B cell (primary cell): ENCODE results near the gene LILRA6. TPM values are rescaled to one million over a fixed set of nuclear protein-coding genes. Genes with fewer than 3 reads are reported as not detected.

ENCODE experiments used
- ATAC-seq: fragments of 200-7000 bp; cut with Tn5 transposase; one replicate; pipeline ENCODE4 v1.10.0; 2021; ENCODE audit warnings: low read depth, mild to moderate bottlenecking, moderate number of reproducible peaks, moderate library complexity
- CTCF ChIA-PET: fragments of 350-600 bp; sonication (Branson Sonifier 250); formaldehyde crosslinking; loops from one replicate; lab custom pipeline; 2021; ENCODE audit warnings: antibody characterized with exemption, inconsistent platforms; lab: Charles Lee
- POLR2A ChIA-PET: fragments of 350-600 bp; sonication (Branson Sonifier 250); formaldehyde crosslinking; loops from one replicate; lab custom pipeline; 2021; ENCODE audit warnings: antibody characterized with exemption; lab: Charles Lee
- DNase-seq: peaks from one replicate; pipeline ENCODE4 v3.0.0; 2013
- H2AFZ ChIP-seq: 2 replicates; pipeline ENCODE4 v1.6.1; 2012; ENCODE audit warnings: mild to moderate bottlenecking, low read depth, low read length; ENCODE audit not compliant: insufficient read depth, poor library complexity, severe bottlenecking
- H3K27ac ChIP-seq, 2 donors: 1 replicate in 1 of 2; 2 replicates in 1 of 2; pipeline ENCODE4 v1.5.1; 2012 to 2013; ENCODE audit warnings: low read length in 2 of 2, mild to moderate bottlenecking in 2 of 2, moderate library complexity in 1 of 2
- H3K27me3 ChIP-seq, 4 experiments: fragments of 200-600 bp in 1 of 4; sonication (generic) in 1 of 4; replicated peaks in 1 of 4; 1 replicate in 2 of 4; 2 replicates in 2 of 4; pipeline versions ENCODE4 v1.6.1 to v1.7.0; 2013 to 2016; ENCODE audit warnings: low read length in 3 of 4, mild to moderate bottlenecking in 2 of 4, mixed read lengths in 1 of 4, moderate library complexity in 1 of 4; ENCODE audit not compliant: insufficient read depth in 4 of 4, control insufficient read depth in 3 of 4; ENCODE audit errors: control extremely low read depth in 1 of 4
- H3K36me3 ChIP-seq, 2 experiments: replicated peaks in 1 of 2; 1 replicate in 1 of 2; 2 replicates in 1 of 2; pipeline versions ENCODE4 v1.6.1 to v1.7.1; 2013; ENCODE audit warnings: low read length in 1 of 2; ENCODE audit not compliant: insufficient read depth in 2 of 2, control insufficient read depth in 1 of 2; ENCODE audit errors: control extremely low read depth in 1 of 2, extremely low read depth in 1 of 2
- H3K4me1 ChIP-seq, 2 donors: fragments of 200-600 bp in 1 of 2; sonication (generic) in 1 of 2; 1 replicate in 1 of 2; 2 replicates in 1 of 2; pipeline versions ENCODE4 v1.5.1 to v1.6.1; 2013 to 2017; ENCODE audit warnings: low read length in 2 of 2; ENCODE audit not compliant: control insufficient read depth in 2 of 2, insufficient read depth in 2 of 2
- H3K4me2 ChIP-seq: replicated peaks from 2 replicates; pipeline ENCODE3; 2012; ENCODE audit warnings: mild to moderate bottlenecking, low read depth, low read length; ENCODE audit not compliant: poor library complexity, severe bottlenecking
- H3K4me3 ChIP-seq, 5 experiments: fragments of 200-600 bp in 1 of 5; sonication (generic) in 1 of 5; 1 replicate in 3 of 5; 2 replicates in 2 of 5; pipeline versions ENCODE4 v1.5.1 to v1.7.0; 2011 to 2016; ENCODE audit warnings: low read length in 4 of 5, mild to moderate bottlenecking in 4 of 5, low read depth in 2 of 5, control low read depth in 1 of 5, moderate library complexity in 1 of 5; ENCODE audit not compliant: insufficient read depth in 1 of 5; ENCODE audit errors: control extremely low read depth in 1 of 5, extremely low read depth in 1 of 5
- H3K79me2 ChIP-seq: fragments of 200-600 bp; sonication (generic); one replicate; pipeline ENCODE4 v1.6.0; 2016; ENCODE audit warnings: low read length; ENCODE audit not compliant: control insufficient read depth, insufficient read depth
- H3K9ac ChIP-seq: fragments of 200-600 bp; sonication (generic); 2 replicates; pipeline ENCODE4 v1.6.1; 2017; ENCODE audit warnings: mild to moderate bottlenecking, low read length, moderate library complexity
- H3K9me3 ChIP-seq, 3 donors: one replicate each; pipeline versions ENCODE4 v1.6.1 to v1.7.1; 2013; ENCODE audit warnings: low read length in 2 of 3; ENCODE audit not compliant: control insufficient read depth in 2 of 3, insufficient read depth in 1 of 3; ENCODE audit errors: control extremely low read depth in 1 of 3
- H4K20me1 ChIP-seq: 2 replicates; pipeline ENCODE4 v1.6.0; 2012; ENCODE audit warnings: mild to moderate bottlenecking, low read length; ENCODE audit not compliant: insufficient read depth, control insufficient read depth, poor library complexity, severe bottlenecking
- H3K27ac Mint-ChIP-seq: one replicate; pipeline ENCODE4 v1.8.0; 2021; ENCODE audit warnings: mixed read lengths
- H3K27me3 Mint-ChIP-seq: one replicate; pipeline ENCODE4 v1.8.0; 2021; ENCODE audit warnings: mixed read lengths
- H3K4me1 Mint-ChIP-seq: one replicate; pipeline ENCODE4 v1.8.0; 2021; ENCODE audit warnings: mixed read lengths
- H3K4me3 Mint-ChIP-seq: one replicate; pipeline ENCODE4 v1.8.0; 2021; ENCODE audit warnings: mixed read lengths
- H3K9me3 Mint-ChIP-seq: one replicate; pipeline ENCODE4 v1.8.0; 2022; ENCODE audit warnings: mixed read lengths; ENCODE audit not compliant: insufficient read depth
- CTCF ChIP-seq: fragments of 200-600 bp; IDR thresholded peaks from one replicate; pipeline ENCODE4 v1.8.0; 2022; ENCODE audit warnings: antibody characterized with exemption, mild to moderate bottlenecking
- EZH2 ChIP-seq: IDR thresholded peaks from 2 replicates; pipeline ENCODE4 v1.6.1; 2012; ENCODE audit warnings: borderline replicate concordance, low read depth, mild to moderate bottlenecking, moderate library complexity, low read length; ENCODE audit not compliant: insufficient read depth, poor library complexity, severe bottlenecking
- WGBS: methylation state at CpG from one replicate; pipeline ENCODE4 v1.1.5; 2013; ENCODE audit warnings: missing lambda C conversion rate; ENCODE audit not compliant: insufficient coverage; 5-methylcytosine and 5-hydroxymethylcytosine counted together
- intact Hi-C: fragments of 100-400 bp; cut with micrococcal nuclease; formaldehyde crosslinking; loops from one replicate; pipeline ENCODE4 v1.10.0; 2022
- polyA plus RNA-seq: library from polyadenylated mRNA; depleted of rRNA; stranded (reverse); fragments of >200 nt; gene quantifications from 2 replicates; pipeline ENCODE4 v1.2.3, GENCODE V29; 2012
- total RNA-seq, 2 donors: library from RNA; stranded (reverse); fragments of 120-200 nt in 1 of 2; gene quantifications; 1 replicate in 1 of 2; 2 replicates in 1 of 2; pipeline versions ENCODE4 v1.2.3 to v1.2.4, GENCODE V29; 2013 to 2022

The LILRA6 gene
- total and polyA plus RNA-seq, 2 donors (not counting 1 experiment from before 2014, with no cell fraction given), result 0.66 TPM; not detected in 1

GRCh38 chr19:54199401-54199800 is 43.2 kb downstream of the LILRA6 start:
- no peaks in the 10 kb centered on the region for H3K9me3 ChIP-seq
- peaks cover 7 to 36% of the 10 kb centered on the region in 2 experiments for H3K36me3 ChIP-seq
- peaks cover 27 to 38% of the 10 kb centered on the region in 2 donors for H3K4me1 ChIP-seq
- H3K4me3 ChIP-seq, result no peak overlapping the region
- POLR2A ChIA-PET, result interaction anchor here (0.6 to 4.8 kb wide), 4 partner anchors 9 to 264 kb away, joined by 3 to 73 read pairs (median 4); partner anchors contain the start of genes LENG9, MBOAT7 and TSEN34
- 98% methylated on average over 7 of the region's 16 CpGs for WGBS
- DNase-seq (no peak), ATAC-seq (no peak)
- peaks cover 35% of the 10 kb centered on the region for H4K20me1 ChIP-seq
- no peak overlapping the region for H2AFZ ChIP-seq
- H3K27me3 Mint-ChIP-seq, result no peaks in the 10 kb centered on the region
- no peak overlapping the region for H3K27ac ChIP-seq
- intact Hi-C loops, result no loop called here
- no peak for TF ChIP-seq EZH2
- TF ChIP-seq CTCF, result no peak
- H3K79me2 ChIP-seq, result peaks cover 42% of the 10 kb centered on the region
- no peaks in the 10 kb centered on the region for H3K9me3 Mint-ChIP-seq
- no peaks in the 10 kb centered on the region for H3K27me3 ChIP-seq
- peak overlapping the region; percentile 80 for H3K4me3 Mint-ChIP-seq
- H3K27ac Mint-ChIP-seq, result peak overlapping the region; percentile 78
- no peak overlapping the region for H3K9ac ChIP-seq
- H3K4me2 ChIP-seq, result no peak overlapping the region
- CTCF ChIA-PET, result interaction anchor here (0.5 to 4.9 kb wide), 4 partner anchors 10 to 131 kb away, joined by 3 to 30 read pairs (median 4); partner anchors contain the start of genes MBOAT7 and TSEN34
- peaks cover 41% of the 10 kb centered on the region for H3K4me1 Mint-ChIP-seq

- DNase-seq (peak; percentile 4), ATAC-seq (no peak)
- Histone ChIP-seq H3K4me1 (peaks cover 9 to 17% of the 10 kb centered on the region in 2 donors), H2AFZ (no peak overlapping the region), H3K9ac (no peak overlapping the region), H3K27ac (no peak overlapping the region), H4K20me1 (peaks cover 13% of the 10 kb centered on the region), H3K9me3 (no peaks in the 10 kb centered on the region), H3K79me2 (peaks cover 32% of the 10 kb centered on the region), H3K36me3 (peaks cover 4 to 28% of the 10 kb centered on the region in 2 experiments), H3K27me3 (no peaks in the 10 kb centered on the region), H3K4me3 (no peak overlapping the region), H3K4me2 (no peak overlapping the region)
- Mint-ChIP-seq H3K4me3 (no peak overlapping the region), H3K9me3 (no peaks in the 10 kb centered on the region), H3K4me1 (peaks cover 28% of the 10 kb centered on the region), H3K27ac (no peak overlapping the region), H3K27me3 (no peaks in the 10 kb centered on the region)
- intact Hi-C loops, result no loop called here
- ChIA-PET CTCF (interaction anchor here (1.7 kb wide), 1 partner anchor 37 kb away, joined by 3 read pairs; the partner anchor contains the start of gene LENG1), POLR2A (interaction anchor here (0.6 kb wide), 1 partner anchor 92 kb away, joined by 4 read pairs; no protein-coding TSS in a partner anchor)
- TF ChIP-seq CTCF, result no peak
- no peak for TF ChIP-seq EZH2
- 92% methylated on average over 2 of the region's 3 CpGs for WGBS
Measured at GRCh38 chr19:54197121-54197520, 45.5 kb downstream of the LILRA6 start.
